Left lung (tissue), 10 donors: ENCODE measurements around the gene PECR. TPM values are rescaled to one million over a fixed set of nuclear protein-coding genes. Genes with fewer than 3 reads are reported as not detected.
A peak's percentile ranks its signal among the peaks of the same experiment; 100 is the strongest.

ENCODE experiments used
- ATAC-seq: fragments of 200-7000 bp; cut with Tn5 transposase; one replicate; pipeline ENCODE4 v1.9.1; 2020; ENCODE audit warnings: moderate library complexity
- DNase-seq, 4 donors: peaks; one replicate each; pipeline ENCODE4 v3.0.0-alpha.2; 2013 to 2020
- H3K27ac ChIP-seq, 2 donors: fragments of 200-600 bp; sonication (generic) in 1 of 2; one replicate each; pipeline versions ENCODE4 v1.5.0 to v1.8.0; 2020 to 2021
- H3K27me3 ChIP-seq, 2 donors: fragments of 200-600 bp; sonication (generic) in 1 of 2; one replicate each; pipeline versions ENCODE4 v1.5.0 to v1.8.0; 2020 to 2021
- H3K36me3 ChIP-seq, 2 donors: fragments of 200-600 bp; sonication (generic) in 1 of 2; one replicate each; pipeline versions ENCODE4 v1.5.0 to v1.8.0; 2020 to 2021
- H3K4me1 ChIP-seq, 2 donors: fragments of 200-600 bp; one replicate each; pipeline ENCODE4 v1.8.0; 2021
- H3K4me3 ChIP-seq, 2 donors: fragments of 200-600 bp; sonication (generic) in 1 of 2; one replicate each; pipeline versions ENCODE4 v1.5.0 to v1.8.0; 2020 to 2021; ENCODE audit warnings: mild to moderate bottlenecking in 1 of 2
- H3K9me3 ChIP-seq, 2 donors: fragments of 200-600 bp; sonication (generic) in 1 of 2; one replicate each; pipeline versions ENCODE4 v1.5.0 to v1.8.0; 2020 to 2021
- intact Hi-C, 2 donors: fragments of 100-400 bp; cut with DNase I; formaldehyde crosslinking; loops; one replicate each; pipeline versions ENCODE4 v1.11.2 to v1.14.2; 2022
- polyA plus RNA-seq, 6 donors: library from polyadenylated mRNA; unstranded; fragments of 120-200 nt; gene quantifications; one replicate each; pipeline ENCODE4 v1.2.1, GENCODE V29; 2013; ENCODE audit not compliant: insufficient read length in 6 of 6
- total RNA-seq, 2 donors: library from RNA; stranded (reverse); fragmentation: NEBNext Ultra II Directional; extraction: Animal tissue kit (Norgen Biotek cat#: 25700); gene quantifications; one replicate each; pipeline ENCODE4 v1.2.1, GENCODE V29; 2021
- TF ChIP-seq, protein P1 (sequence below), 2 donors: fragments of 200-600 bp; sonication (generic) in 1 of 2; IDR thresholded peaks; one replicate each; pipeline versions ENCODE4 v1.5.0 to v1.8.0; 2021; ENCODE audit warnings: antibody characterized with exemption in 2 of 2
- donor health status: DM: no; HTN: yes; CAD: no.
- donor health status: DM: no; HTN: no; CAD: no.

The PECR gene
- total and polyA plus RNA-seq, 8 donors: 9.8 to 17.3 (median 11.6) TPM

GRCh38 chr2:216044883-216045486, 36.6 kb downstream of the PECR start:
- intact Hi-C loops: no loop called here
- no peak overlapping the region for H3K27ac ChIP-seq
- H3K9me3 ChIP-seq: no peaks in the 10 kb centered on the region
- ATAC-seq (peak; percentile 19), DNase-seq (no peak)
- peaks cover 0 to 65% of the 10 kb centered on the region in 2 donors for H3K36me3 ChIP-seq
- TF ChIP-seq, protein P1, sequence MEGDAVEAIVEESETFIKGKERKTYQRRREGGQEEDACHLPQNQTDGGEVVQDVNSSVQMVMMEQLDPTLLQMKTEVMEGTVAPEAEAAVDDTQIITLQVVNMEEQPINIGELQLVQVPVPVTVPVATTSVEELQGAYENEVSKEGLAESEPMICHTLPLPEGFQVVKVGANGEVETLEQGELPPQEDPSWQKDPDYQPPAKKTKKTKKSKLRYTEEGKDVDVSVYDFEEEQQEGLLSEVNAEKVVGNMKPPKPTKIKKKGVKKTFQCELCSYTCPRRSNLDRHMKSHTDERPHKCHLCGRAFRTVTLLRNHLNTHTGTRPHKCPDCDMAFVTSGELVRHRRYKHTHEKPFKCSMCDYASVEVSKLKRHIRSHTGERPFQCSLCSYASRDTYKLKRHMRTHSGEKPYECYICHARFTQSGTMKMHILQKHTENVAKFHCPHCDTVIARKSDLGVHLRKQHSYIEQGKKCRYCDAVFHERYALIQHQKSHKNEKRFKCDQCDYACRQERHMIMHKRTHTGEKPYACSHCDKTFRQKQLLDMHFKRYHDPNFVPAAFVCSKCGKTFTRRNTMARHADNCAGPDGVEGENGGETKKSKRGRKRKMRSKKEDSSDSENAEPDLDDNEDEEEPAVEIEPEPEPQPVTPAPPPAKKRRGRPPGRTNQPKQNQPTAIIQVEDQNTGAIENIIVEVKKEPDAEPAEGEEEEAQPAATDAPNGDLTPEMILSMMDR (IDR thresholded peaks at IDR 0.05): no peak
- no peaks in the 10 kb centered on the region for H3K4me1 ChIP-seq
- H3K4me3 ChIP-seq: no peak overlapping the region
- no peaks in the 10 kb centered on the region for H3K27me3 ChIP-seq

GRCh38 chr2:216043949-216044348, 37.7 kb downstream of the PECR start:
- no peak overlapping the region for H3K27ac ChIP-seq
- H3K36me3 ChIP-seq: peaks cover 0 to 67% of the 10 kb centered on the region in 2 donors
- no peak for ATAC-seq
- no peaks in the 10 kb centered on the region for H3K4me1 ChIP-seq
- no peaks in the 10 kb centered on the region for H3K27me3 ChIP-seq
- H3K4me3 ChIP-seq: no peak overlapping the region
- DNase-seq: no peak
- intact Hi-C loops: no loop called here
- no peaks in the 10 kb centered on the region for H3K9me3 ChIP-seq
- TF ChIP-seq, protein P1 (IDR thresholded peaks at IDR 0.05): no peak

- TF ChIP-seq, protein P1 (IDR thresholded peaks at IDR 0.05): no peak
- Histone ChIP-seq H3K4me1 (no peaks in the 10 kb centered on the region), H3K4me3 (no peak overlapping the region), H3K36me3 (peaks cover 0 to 48% of the 10 kb centered on the region in 2 donors), H3K9me3 (no peaks in the 10 kb centered on the region), H3K27me3 (no peaks in the 10 kb centered on the region), H3K27ac (no peak overlapping the region)
- no peak for ATAC-seq
- intact Hi-C loops: no loop called here
- DNase-seq: no peak
These were observed 40.2 kb downstream of the PECR start for GRCh38 chr2:216041438-216041837.

DNA sequence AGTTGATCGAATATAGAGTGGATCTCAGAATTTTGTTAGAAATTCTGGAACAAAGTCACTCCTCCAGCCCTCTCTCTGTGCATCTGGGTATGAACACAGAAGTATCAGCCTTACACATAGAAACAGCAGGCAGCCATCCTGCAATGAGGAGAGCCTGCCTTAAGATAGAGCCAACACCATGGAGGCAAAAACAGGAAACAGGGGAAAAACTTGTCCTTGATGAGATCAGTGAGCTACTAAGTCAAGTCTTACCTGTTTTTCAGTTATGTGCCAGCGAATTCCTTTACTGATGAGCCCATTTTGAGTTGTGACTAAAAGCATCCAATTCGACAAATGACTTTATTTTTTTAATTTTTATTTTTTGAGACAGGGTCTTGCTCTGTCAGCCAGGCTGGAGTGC, 41.7 kb downstream of the PECR start:
- Histone ChIP-seq H3K27ac (no peak overlapping the region), H3K4me3 (no peak overlapping the region), H3K9me3 (no peaks in the 10 kb centered on the region), H3K27me3 (no peaks in the 10 kb centered on the region), H3K4me1 (no peaks in the 10 kb centered on the region), H3K36me3 (peaks cover 0 to 55% of the 10 kb centered on the region in 2 donors)
- intact Hi-C loops: no loop called here
- TF ChIP-seq, protein P1 (IDR thresholded peaks at IDR 0.05): no peak
- ATAC-seq (no peak), DNase-seq (no peak)

GRCh38 chr2:216034065-216034464, 47.5 kb downstream of the PECR start:
- intact Hi-C loops: no loop called here
- ATAC-seq: peak; percentile 92

More at GRCh38 chr2:216034065-216034464, 47.5 kb downstream of the PECR start:
- Histone ChIP-seq H3K4me3 (no peak overlapping the region), H3K9me3 (no peaks in the 10 kb centered on the region), H3K36me3 (peaks cover 0 to 27% of the 10 kb centered on the region in 2 donors), H3K27ac (no peak overlapping the region), H3K4me1 (peaks cover 0 to 5% of the 10 kb centered on the region in 2 donors), H3K27me3 (no peaks in the 10 kb centered on the region)
- TF ChIP-seq, protein P1 (IDR thresholded peaks at IDR 0.05): peak; percentile 87 to 94
- DNase-seq: peak in 3 of 4 donors; percentile 33 to 48 (median 46)
